Sciatic nerve (tissue), 2 donors: Measurements from ENCODE around the gene SS18L1. TPM values are rescaled to one million over a fixed set of nuclear protein-coding genes. Genes with fewer than 3 reads are reported as not detected.

Source experiments
- ATAC-seq: fragments of 200-7000 bp; cut with Tn5 transposase; one replicate; pipeline ENCODE4 v1.9.1; 2020; ENCODE audit warnings: mild to moderate bottlenecking, moderate library complexity
- DNase-seq: peaks from one replicate; pipeline ENCODE4 v3.0.0-alpha.2; 2020; ENCODE audit warnings: low spot score
- intact Hi-C: fragments of 100-400 bp; cut with DNase I; formaldehyde crosslinking; loops from one replicate; pipeline ENCODE4 v1.14.2; 2022
- total RNA-seq: library from RNA; stranded (reverse); fragmentation: NEBNext Ultra II Directional; extraction: Animal tissue kit (Norgen Biotek cat#: 25700); gene quantifications from one replicate; pipeline ENCODE4 v1.2.1, GENCODE V29; 2021
- donor health status: DM: no; HTN: no; CAD: no.
- donor health status: DM: no; HTN: no; CAD: no.

Gene SS18L1
- total RNA-seq, 1 donor from 2014 or later: 18.9 TPM

DNA sequence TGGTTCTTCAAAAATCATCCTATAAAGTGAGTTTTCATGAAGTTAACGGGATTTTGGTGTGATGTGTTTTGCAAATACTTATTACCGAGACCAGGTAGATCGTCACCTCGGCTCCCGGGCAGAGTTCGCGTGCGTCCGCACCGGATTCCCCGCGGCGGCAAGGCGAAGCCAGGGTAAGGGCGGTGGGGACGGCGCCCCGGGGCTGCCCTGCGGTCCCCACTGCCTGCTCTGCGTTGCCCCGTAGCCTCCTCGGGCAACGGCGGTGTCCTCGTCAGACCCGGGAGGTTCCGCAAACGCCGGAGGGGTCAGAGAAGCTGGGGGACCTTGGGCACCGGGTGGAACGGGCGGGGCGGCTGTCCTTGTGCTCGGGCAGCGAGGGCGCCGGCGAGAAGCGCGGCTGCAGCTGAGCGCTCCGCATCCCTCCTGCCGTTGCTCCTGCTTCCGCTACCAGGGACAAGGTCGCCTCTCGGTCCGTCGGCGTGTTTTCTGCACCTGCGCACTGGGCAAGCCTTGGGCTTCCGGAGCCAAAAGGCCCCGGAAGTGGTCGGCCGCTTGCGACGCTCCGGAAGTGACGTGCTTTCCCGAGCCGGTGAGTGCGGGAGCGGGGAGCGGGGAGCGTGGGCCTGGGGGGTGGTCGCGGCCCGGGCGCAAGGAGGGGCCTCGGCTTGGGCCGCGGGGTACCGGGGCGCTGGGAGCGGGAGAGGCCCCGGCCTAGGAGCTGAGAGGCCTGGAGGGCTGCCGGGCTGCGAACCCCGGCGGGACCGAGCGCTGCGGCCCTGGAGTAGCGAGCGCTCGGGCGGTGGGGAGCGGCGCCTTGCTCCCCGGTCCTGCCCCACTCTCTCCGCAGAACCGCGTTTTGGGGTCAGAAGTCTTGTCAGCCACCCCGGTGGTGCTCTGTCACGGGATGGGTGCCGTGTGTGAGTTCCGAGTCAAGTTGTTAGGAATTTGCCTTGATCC lies 39.2 kb downstream of the SS18L1 start, which contains the start of gene MTG2:
Gene MTG2, plus strand, starts transcription at position 560 of the 957 bp plus-strand sequence. CDS start 10,393 bp downstream, outside the sequence.
- intact Hi-C loops: loop anchor here (5.0 kb wide), 1 partner anchor 175 kb away; no protein-coding TSS in a partner anchor
- DNase-seq (peak; percentile 96), ATAC-seq (peak; percentile 98)

GRCh38 chr20:62183426-62184142 lies 40.0 kb downstream of the SS18L1 start:
- DNase-seq: no peak
- ATAC-seq: no peak
- intact Hi-C loops: loop anchor here (5.0 kb wide), 1 partner anchor 174 kb away; no protein-coding TSS in a partner anchor

DNA sequence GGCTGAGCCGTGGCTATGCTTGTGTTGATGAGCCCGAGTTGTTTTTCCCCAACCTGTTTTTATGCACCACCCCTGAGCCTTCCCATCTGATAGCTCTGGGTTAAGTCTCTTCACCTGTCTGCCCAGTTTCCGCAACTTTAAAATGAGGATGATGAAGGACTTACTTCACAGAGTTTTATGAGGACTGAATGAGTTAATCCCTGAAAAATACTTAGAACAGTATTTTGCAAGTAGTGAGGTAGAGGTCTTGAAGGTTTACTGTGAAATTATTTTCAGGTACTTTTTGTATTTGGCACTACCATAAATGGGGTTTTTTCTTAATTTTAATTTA lies 42.5 kb downstream of the SS18L1 start:
- DNase-seq (no peak), ATAC-seq (no peak)
- intact Hi-C loops: no loop called here

DNA sequence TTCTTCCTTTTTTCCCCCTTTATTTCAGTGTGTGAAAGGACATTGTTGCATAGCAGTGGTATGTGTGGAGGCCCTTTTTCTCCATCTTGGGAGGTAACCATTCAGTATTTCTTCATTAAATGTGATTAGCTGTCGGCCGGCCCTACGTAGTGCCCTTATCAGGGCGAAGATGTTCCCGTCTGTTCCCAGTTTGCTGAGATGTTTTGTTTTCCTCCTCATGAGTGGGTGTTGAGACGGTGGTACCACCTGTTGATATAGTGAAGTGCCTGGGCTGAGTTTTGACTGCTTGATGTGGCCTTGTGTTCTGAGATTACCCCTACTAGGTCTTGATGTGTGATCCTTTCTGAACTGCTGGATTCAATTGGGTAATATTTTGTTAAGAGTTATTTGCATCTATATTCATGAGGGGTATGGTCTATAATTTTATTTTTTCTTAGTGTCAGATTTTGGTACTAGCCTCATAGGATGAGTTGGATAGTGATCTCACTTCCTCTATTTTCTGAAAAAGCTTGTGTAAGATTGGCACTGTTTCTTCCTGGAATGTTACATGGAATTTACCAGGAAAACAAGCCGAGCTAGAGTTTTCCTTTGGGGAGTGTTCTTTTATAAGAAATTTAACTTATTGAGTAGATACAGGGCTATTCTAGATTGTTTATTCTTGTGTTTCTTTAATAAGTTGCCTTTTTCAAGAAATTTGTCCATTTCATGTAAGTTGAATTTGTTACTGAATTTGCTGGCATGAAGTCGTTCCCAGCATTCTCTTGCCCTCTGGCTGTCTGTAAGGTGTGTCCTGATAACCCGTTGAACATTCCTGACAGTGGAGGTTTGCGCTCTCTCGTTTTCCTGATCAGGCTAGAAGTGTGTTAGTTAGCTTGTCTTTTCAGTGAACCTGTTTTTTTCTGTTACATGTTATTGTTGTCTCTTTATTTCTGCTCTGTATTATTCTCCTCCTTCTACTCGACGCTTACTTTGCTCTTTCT lies 43.6 kb downstream of the SS18L1 start:
- intact Hi-C loops: no loop called here
- DNase-seq (no peak), ATAC-seq (no peak)

DNA sequence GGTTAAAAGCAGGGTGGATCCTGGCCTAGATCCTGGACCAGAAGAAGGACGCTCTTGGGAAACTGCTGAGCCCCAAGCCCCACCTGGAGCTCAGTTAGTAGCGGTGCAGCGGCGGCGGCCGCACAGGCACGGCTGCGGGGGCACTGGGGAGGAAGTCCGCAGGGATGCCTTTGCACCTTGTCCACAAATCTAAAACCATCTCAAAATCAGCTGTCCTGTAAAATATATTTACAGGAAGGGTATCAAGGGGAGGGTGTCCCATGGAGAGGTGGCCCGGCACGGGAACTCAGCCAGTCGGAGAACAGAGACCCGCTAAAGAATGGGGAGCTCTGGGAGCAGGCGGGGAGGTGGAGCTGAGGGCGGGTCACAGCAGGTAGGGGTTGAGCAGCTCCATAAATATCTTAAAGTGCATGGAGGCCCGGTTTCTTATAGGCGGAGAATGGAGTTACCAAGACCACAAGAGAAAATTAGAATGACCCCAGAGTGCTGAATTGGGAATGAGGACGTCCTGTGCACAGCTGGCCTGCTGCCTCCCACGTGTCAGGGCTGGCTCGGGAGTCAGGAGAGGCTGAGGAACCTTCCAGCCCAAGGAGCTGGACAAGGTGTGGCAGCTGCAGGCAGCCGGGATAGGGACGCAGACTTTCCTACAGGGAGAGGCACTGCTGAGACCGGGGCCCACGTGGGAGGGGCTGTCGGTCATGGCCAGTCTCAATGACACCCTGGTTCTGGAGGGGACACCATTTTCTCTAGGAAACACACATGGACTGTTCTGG lies 47.3 kb downstream of the SS18L1 start:
- intact Hi-C loops: no loop called here
- ATAC-seq: no peak
- no peak for DNase-seq

GRCh38 chr20:62191781-62192559 lies 48.4 kb downstream of the SS18L1 start:
- intact Hi-C loops: no loop called here
- ATAC-seq (no peak), DNase-seq (no peak)

DNA sequence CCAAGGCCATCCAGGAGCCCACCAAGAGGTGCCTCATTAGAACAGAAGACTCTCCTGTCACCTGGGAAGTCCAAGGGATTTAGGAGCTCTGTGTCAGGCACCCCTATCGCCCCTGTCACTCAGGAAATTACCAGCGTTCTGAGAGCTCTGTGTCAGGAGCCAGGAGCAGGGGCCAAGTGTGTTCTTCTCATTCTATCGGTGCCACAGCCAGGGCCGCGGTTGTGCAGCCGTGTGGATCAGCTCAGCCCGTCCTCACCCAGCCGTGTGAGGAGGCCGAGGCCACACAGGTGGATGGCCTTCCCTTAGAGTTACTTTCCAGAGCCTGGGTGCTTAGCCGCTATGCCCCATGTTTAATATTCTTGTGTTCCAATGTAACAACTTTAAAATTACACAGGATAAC lies 49.1 kb downstream of the SS18L1 start:
- intact Hi-C loops: no loop called here
- ATAC-seq (no peak), DNase-seq (no peak)

DNA sequence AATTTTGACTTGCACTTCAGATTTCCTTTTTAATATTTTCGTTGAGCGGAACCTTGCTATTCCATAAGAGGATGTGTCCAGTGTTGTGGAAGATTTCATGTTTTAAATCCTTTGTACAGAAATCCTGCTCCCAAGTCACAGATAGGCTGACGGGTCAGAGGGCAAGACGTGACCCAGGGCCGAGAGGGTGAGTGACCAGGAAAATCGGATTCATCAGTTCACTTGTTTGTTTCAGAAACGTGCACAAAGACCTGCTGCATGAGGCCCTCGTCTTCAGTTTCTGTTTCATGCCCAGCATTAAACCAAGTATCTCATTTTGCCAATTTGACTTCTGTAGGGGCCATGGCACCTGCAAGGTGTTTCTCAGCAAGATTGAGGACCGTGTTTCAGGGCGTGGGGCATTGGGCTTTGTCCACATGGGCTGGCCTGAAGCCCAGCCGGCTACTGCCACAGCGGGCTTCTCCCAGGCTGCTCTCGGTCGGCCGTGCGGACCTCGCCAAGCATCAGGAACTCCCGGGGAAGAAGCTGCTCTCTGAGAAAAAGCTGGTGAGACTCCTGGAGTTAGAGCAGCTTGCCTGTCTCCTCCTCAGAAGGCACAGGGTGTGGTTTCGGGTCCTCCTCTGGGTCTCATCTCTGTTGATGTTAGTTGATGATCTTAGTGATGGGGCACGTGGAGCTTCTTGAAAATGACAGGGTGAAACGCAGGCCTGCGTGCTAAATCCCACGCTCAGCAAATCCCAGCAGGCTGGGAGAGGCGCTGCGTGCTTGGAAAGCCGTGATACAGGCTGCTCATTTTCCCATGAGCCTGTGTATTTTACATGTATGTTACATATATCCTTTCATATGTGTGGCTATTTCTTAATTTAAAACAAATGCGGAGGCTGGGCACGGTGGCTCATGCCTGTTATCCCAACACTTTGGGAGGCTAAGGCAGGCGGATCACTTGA lies 49.8 kb downstream of the SS18L1 start:
- no peak for DNase-seq
- no peak for ATAC-seq
- intact Hi-C loops: loop anchor here (2.0 kb wide), 1 partner anchor 37 kb away; no protein-coding TSS in a partner anchor

DNA sequence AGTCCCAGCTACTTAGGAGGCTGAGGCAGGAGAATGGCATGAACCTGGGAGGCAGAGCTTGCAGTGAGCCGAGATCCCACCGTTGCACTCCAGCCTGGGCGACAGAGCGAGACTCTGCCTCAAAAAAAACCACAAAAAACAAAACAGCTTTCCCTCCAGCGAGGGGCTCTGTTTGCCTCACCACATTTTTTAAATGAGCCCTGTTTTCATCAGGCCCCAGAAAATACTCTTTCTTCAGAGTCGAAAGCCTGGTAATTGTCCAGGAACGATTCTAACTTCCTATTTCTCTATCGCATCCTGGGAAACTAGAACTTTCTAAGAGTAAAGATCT lies 51.5 kb downstream of the SS18L1 start:
- DNase-seq (no peak), ATAC-seq (no peak)
- intact Hi-C loops: loop anchor here (2.0 kb wide), 1 partner anchor 38 kb away; no protein-coding TSS in a partner anchor

GRCh38 chr20:62195736-62196135 lies 52.2 kb downstream of the SS18L1 start:
- DNase-seq: no peak

DNA sequence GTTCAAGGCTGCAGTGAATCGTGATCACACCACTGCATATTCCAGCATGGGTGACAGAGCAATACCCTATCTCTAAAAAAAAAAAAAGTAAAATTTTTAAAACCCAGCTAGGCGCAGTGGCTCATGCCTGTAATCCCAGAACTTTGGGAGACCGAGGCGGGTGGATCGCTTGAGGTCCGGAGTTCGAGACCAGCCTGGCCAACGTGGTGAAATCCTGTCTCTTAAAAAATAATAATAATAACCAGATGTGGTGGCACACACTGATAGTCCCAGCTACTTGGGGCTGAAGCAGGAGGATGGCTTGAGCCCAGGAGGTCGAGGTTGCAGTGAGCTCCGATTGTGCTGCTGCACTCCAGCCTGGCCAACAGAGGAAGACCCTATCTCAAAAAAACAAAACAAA lies 52.7 kb downstream of the SS18L1 start:
- ATAC-seq (no peak), DNase-seq (no peak)
- intact Hi-C loops: no loop called here

More at GRCh38 chr20:62195736-62196135, 52.2 kb downstream of the SS18L1 start:
- intact Hi-C loops: loop anchor here (2.0 kb wide), 1 partner anchor 39 kb away; no protein-coding TSS in a partner anchor
- no peak for ATAC-seq

DNA sequence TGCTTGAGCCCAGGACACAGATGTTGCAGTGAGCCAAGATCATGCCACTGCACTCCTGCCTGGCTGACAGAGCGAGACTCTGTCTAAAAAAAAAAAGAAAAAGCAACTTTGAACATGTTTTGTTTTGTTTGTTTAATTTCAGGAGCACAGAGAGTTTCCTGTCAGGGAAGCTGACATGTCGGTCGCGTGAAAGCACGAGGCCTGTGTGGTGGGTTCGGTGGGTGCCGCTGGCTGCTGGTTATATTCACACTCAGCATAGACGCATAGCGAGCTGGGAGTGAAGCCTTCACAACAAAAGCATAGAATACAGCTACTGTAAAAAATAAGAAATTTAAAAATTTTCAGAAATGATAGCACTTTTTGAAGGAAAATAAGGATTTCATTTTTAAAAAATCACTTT lies 53.7 kb downstream of the SS18L1 start:
- ATAC-seq (no peak), DNase-seq (no peak)
- intact Hi-C loops: no loop called here

DNA sequence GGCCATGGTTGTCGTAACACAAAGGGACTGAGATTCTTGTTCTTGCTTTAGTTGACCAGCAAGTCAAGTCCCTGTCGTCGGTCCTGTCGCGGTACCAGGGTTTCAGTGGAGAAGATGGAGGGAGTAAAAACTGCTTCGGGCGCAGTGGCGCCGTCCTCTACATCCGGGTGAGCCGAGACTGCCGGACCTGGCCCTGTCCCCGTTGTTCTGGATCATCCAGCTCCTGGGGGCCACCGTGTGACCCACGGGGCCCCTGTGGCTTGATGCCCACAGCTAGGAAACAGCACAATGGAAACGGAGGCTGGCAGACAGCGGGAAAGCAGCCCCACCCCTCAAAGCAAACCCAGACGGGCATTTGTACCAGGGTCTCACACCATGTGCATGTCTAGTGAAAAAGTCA lies 54.2 kb downstream of the SS18L1 start:
- intact Hi-C loops: no loop called here
- DNase-seq (no peak), ATAC-seq (no peak)

DNA sequence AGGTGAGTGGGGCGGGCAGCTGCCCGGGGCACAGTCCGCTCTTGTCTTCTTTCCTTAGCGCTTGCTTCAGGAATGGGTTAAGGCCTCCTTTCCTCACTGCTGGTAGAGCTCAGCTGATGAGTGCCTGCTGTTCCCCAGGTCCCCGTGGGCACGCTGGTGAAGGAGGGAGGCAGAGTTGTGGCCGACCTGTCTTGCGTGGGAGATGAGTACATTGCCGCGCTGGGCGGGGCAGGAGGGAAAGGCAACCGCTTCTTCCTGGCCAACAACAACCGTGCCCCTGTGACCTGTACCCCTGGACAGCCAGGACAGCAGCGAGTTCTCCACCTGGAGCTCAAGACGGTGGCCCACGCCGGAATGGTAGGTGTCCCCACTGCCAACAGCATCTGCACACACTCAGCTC lies 54.9 kb downstream of the SS18L1 start:
- intact Hi-C loops: no loop called here
- ATAC-seq (no peak), DNase-seq (no peak)

DNA sequence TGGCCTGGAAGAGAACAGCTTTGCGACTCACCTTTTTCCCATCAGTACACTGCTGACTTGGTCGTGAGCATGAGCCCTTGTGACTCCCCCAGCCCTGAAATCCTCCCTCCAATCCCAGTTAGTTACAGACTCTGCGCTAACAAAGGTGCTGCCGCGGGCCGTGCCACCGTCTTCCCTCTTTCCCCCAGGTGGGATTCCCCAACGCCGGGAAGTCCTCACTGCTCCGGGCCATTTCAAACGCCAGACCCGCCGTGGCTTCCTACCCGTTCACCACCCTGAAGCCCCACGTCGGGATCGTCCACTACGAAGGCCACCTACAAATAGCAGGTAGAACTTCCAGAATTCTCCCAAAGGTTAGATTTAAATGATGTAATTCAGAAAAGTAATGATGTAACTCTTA lies 55.4 kb downstream of the SS18L1 start:
- ATAC-seq (no peak), DNase-seq (no peak)
- intact Hi-C loops: no loop called here

DNA sequence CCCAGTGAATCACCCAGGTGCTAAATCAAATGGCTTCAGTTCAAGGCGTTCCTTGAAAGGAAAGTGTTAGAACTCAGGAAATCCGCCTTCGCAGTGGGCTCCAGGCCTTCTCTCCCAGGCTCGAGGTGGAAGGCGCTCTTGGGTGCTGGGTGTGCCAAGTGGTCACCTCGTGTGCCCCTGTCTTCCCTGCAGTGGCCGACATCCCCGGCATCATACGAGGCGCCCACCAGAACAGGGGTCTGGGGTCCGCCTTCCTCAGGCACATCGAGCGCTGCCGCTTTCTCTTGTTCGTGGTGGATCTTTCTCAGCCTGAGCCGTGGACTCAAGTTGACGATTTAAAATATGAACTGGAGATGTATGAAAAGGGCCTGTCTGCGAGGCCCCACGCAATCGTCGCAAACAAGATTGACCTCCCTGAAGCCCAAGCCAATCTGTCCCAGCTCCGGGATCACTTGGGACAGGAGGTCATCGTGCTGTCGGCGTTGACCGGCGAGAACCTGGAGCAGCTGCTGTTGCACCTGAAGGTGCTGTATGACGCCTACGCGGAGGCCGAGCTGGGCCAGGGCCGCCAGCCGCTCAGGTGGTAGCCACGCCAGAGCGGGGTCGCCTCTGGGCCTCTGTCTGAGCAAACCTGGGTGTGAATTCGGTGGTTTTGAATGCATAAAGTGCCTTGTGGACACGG lies 57.1 kb downstream of the SS18L1 start:
- ATAC-seq (no peak), DNase-seq (no peak)
- intact Hi-C loops: no loop called here
